SK-N-SH treated with all-trans-retinoic acid at 6 μM for 48 hours (cell line): Measurements from ENCODE around the gene PTPRG.

Experiments
- ATAC-seq: fragments of 200-7000 bp; cut with Tn5 transposase; 3 replicates; pipeline ENCODE4 v1.9.1; 2020; ENCODE audit warnings: mild to moderate bottlenecking, moderate library complexity
- ARNTL ChIP-seq: fragments of 450-650 bp; formaldehyde crosslinking; IDR thresholded peaks from 2 replicates; pipeline ENCODE4 v1.5.0; 2020; ENCODE audit warnings: low read depth, mild to moderate bottlenecking, moderate library complexity, borderline replicate concordance
- CREB5 ChIP-seq: fragments of 250-450 bp; sonication (Bioruptor Pico); IDR thresholded peaks from 2 replicates; pipeline ENCODE4 v1.5.1; 2020; ENCODE audit warnings: low read depth, mild to moderate bottlenecking, moderate library complexity
- CSDC2 ChIP-seq: fragments of 250-450 bp; sonication (Bioruptor Pico); IDR thresholded peaks from 2 replicates; pipeline ENCODE4 v1.5.0; 2020; ENCODE audit warnings: mild to moderate bottlenecking, moderate library complexity
- CSRNP3 ChIP-seq: fragments of 250-450 bp; sonication (Bioruptor Pico); IDR thresholded peaks from 2 replicates; pipeline ENCODE4 v1.5.1; 2021; ENCODE audit warnings: mild to moderate bottlenecking, moderate library complexity
- ESRRG ChIP-seq: fragments of 250-450 bp; sonication (Bioruptor Pico); IDR thresholded peaks from 2 replicates; pipeline ENCODE4 v1.6.1; 2021; ENCODE audit warnings: mild to moderate bottlenecking
- ISL1 ChIP-seq: fragments of 250-450 bp; sonication (Bioruptor Pico); IDR thresholded peaks from 2 replicates; pipeline ENCODE4 v2.1.2; 2022; ENCODE audit warnings: mild to moderate bottlenecking, moderate library complexity
- OSR1 ChIP-seq: fragments of 250-450 bp; sonication (Bioruptor Pico); IDR thresholded peaks from 2 replicates; pipeline ENCODE4 v1.8.0; 2022; ENCODE audit warnings: moderate library complexity, mild to moderate bottlenecking, inconsistent platforms
- PATZ1 ChIP-seq: fragments of 250-450 bp; sonication (Bioruptor Pico); IDR thresholded peaks from 2 replicates; pipeline ENCODE4 v1.8.0; 2020; ENCODE audit warnings: mild to moderate bottlenecking, moderate library complexity, borderline replicate concordance
- POU6F1 ChIP-seq: fragments of 250-450 bp; sonication (Bioruptor Pico); IDR thresholded peaks from 2 replicates; pipeline ENCODE4 v1.8.0; 2021; ENCODE audit warnings: low read depth, mild to moderate bottlenecking, moderate library complexity, borderline replicate concordance
- TOX ChIP-seq: fragments of 250-450 bp; sonication (Bioruptor Pico); IDR thresholded peaks from 2 replicates; pipeline ENCODE4 v1.8.0; 2021; ENCODE audit warnings: mild to moderate bottlenecking, moderate library complexity, borderline replicate concordance
- TSHZ2 ChIP-seq: fragments of 250-450 bp; sonication (Bioruptor Pico); IDR thresholded peaks from 2 replicates; pipeline ENCODE4 v1.5.0; 2020; ENCODE audit warnings: mild to moderate bottlenecking, moderate library complexity
- ZC3H10 ChIP-seq: fragments of 250-450 bp; sonication (Bioruptor Pico); IDR thresholded peaks from 2 replicates; pipeline ENCODE4 v1.5.1; 2021; ENCODE audit warnings: mild to moderate bottlenecking, moderate library complexity
- ZFP30 ChIP-seq: fragments of 450-650 bp; formaldehyde crosslinking; IDR thresholded peaks from 2 replicates; pipeline ENCODE4 v1.5.0; 2022; ENCODE audit warnings: mild to moderate bottlenecking, moderate library complexity
- ZNF565 ChIP-seq: fragments of 450-650 bp; formaldehyde crosslinking; conservative IDR thresholded peaks from 2 replicates; pipeline ENCODE4 v1.5.0; 2020; ENCODE audit warnings: low read depth, mild to moderate bottlenecking, moderate library complexity
- ZNF8 ChIP-seq: fragments of 450-650 bp; formaldehyde crosslinking; IDR thresholded peaks from 2 replicates; pipeline ENCODE4 v1.5.0; 2020; ENCODE audit warnings: mild to moderate bottlenecking, moderate library complexity

Gene PTPRG

GRCh38 chr3:62046326-62046725 is 485.0 kb downstream of the PTPRG start:
- no peak for TF ChIP-seq ARNTL
- no peak for TF ChIP-seq PATZ1 (CRISPR knock-in tag)
- TF ChIP-seq TSHZ2 (CRISPR knock-in tag) = no peak
- no peak for TF ChIP-seq ZNF8
- TF ChIP-seq CSRNP3 (CRISPR knock-in tag) = no peak
- no peak for TF ChIP-seq ZNF565 (CRISPR knock-in tag)
- TF ChIP-seq ISL1 = no peak
- TF ChIP-seq ESRRG (CRISPR knock-in tag) = no peak
- no peak for TF ChIP-seq ZFP30 (CRISPR knock-in tag)
- TF ChIP-seq CSDC2 (CRISPR knock-in tag) = no peak
- TF ChIP-seq, all 23 proteins: peak for 0
- ATAC-seq = no peak

GRCh38 chr3:62048577-62048976 is 487.2 kb downstream of the PTPRG start:
- TF ChIP-seq ESRRG (CRISPR knock-in tag) = no peak
- no peak for TF ChIP-seq CREB5 (CRISPR knock-in tag)
- no peak for TF ChIP-seq ARNTL
- no peak for TF ChIP-seq TSHZ2 (CRISPR knock-in tag)
- TF ChIP-seq POU6F1 = no peak
- no peak for TF ChIP-seq ZC3H10 (CRISPR knock-in tag)
- no peak for ATAC-seq

- TF ChIP-seq TOX (CRISPR knock-in tag) = no peak
- ATAC-seq = no peak
These were observed 487.7 kb downstream of the PTPRG start for GRCh38 chr3:62049033-62049432.

- ATAC-seq = peak; percentile 32; the same call in 1 of the 3 replicates
- TF ChIP-seq OSR1 = no peak
These were observed 490.1 kb downstream of the PTPRG start for GRCh38 chr3:62051506-62051905.
